ENCODE measurements around the gene SELENOO. TPM values are rescaled to one million over a fixed set of nuclear protein-coding genes. Genes with fewer than 3 reads are reported as not detected.

SELENOO gene
- total RNA-seq, 2 experiments from 2014 or later: 34.0 to 44.2 TPM

GRCh38 chr22:50185375-50186087 lies 15.3 kb upstream of the SELENOO start, which contains the start of gene TRABD:
Gene TRABD (plus strand): TSS chr22:50185913. CDS start chr22:50193061, 7,148 bp downstream.
- Histone ChIP-seq H3K9me3 (ENCODE audit: low read length) (no peaks in the 10 kb centered on the region), H3K9me2 (ENCODE audit: insufficient read depth, low read length) (no peaks in the 10 kb centered on the region), H3K4me1 (ENCODE audit: insufficient read depth, low read length, poor library complexity, severe bottlenecking) (peaks cover 38% of the 10 kb centered on the region), H3K27ac (ENCODE audit: low read depth, low read length, poor library complexity, severe bottlenecking) (peak within 1 kb of the TSS; percentile 99), H3K4me2 (ENCODE audit: low read length) (peak within 1 kb of the TSS; percentile 92), H3K79me2 (ENCODE audit: insufficient read depth, low read depth, low read length) (peaks cover 29% of the 10 kb centered on the region), H4K20me1 (ENCODE audit: insufficient read depth, low read length) (no peaks in the 10 kb centered on the region), H2AFZ (ENCODE audit: low read length) (peak within 1 kb of the TSS; percentile 26; the same call in 1 of the 2 replicates), H3K4me3 (ENCODE audit: low read depth, low read length, poor library complexity, severe bottlenecking) (peak within 1 kb of the TSS; percentile 81), H3K36me3 (ENCODE audit: insufficient read depth, low read length) (peaks cover 17% of the 10 kb centered on the region)
- peak; percentile 95 for DNase-seq (ENCODE audit: low spot score)
- CTCF ChIA-PET (ENCODE audit: unreplicated experiment): no interaction called here
- no peak for TF ChIP-seq EZH2phosphoT487 (IDR thresholded peaks at IDR 0.05; ENCODE audit: borderline replicate concordance, low read depth, low read length)
- TF ChIP-seq, protein P1, sequence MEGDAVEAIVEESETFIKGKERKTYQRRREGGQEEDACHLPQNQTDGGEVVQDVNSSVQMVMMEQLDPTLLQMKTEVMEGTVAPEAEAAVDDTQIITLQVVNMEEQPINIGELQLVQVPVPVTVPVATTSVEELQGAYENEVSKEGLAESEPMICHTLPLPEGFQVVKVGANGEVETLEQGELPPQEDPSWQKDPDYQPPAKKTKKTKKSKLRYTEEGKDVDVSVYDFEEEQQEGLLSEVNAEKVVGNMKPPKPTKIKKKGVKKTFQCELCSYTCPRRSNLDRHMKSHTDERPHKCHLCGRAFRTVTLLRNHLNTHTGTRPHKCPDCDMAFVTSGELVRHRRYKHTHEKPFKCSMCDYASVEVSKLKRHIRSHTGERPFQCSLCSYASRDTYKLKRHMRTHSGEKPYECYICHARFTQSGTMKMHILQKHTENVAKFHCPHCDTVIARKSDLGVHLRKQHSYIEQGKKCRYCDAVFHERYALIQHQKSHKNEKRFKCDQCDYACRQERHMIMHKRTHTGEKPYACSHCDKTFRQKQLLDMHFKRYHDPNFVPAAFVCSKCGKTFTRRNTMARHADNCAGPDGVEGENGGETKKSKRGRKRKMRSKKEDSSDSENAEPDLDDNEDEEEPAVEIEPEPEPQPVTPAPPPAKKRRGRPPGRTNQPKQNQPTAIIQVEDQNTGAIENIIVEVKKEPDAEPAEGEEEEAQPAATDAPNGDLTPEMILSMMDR (conservative IDR thresholded peaks at IDR 0.05; ENCODE audit: low read length): no peak
- intact Hi-C loops (cut with micrococcal nuclease; ENCODE audit: unreplicated experiment): no loop called here
- BruUV-seq (replicated peaks): no TSS peak
- POLR2A ChIA-PET: no interaction called here

DNA sequence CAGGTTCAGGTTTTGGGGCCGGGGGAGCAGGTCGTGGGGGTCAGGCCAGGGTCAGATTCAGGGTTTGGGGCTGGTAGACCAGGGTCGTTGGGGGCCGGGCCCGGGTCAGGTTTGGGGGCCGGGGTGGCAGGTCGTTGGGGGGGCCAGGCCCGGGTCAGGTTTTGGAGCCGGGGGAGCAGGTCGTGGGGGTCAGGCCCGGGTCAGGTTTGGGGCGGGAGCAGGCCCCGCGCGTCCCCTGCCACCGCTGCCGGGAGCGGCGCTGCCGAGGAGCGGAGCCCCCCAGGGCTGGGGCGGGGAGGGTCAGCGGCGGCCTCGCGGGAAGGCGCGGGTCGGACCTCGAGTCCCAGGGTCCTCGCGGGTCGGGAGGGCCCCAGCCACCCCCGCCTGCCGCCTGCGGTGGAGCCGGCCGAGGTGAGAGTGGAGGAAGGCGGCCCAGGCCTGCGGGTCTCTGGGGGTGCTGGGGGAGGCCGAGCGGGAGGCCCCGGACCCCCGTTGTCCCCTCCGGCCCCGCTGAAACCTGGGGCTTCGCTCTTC lies 14.6 kb upstream of the SELENOO start:
- intact Hi-C loops (cut with micrococcal nuclease; ENCODE audit: unreplicated experiment): no loop called here

More for the DNA sequence above, 14.6 kb upstream of the SELENOO start:
- ChIA-PET CTCF (ENCODE audit: unreplicated experiment) (no interaction called here), POLR2A (interaction anchor here (0.6 kb wide), 1 partner anchor 322 kb away, joined by 3 read pairs; the partner anchor contains the start of gene NCAPH2)
- TF ChIP-seq EZH2phosphoT487 (IDR thresholded peaks at IDR 0.05; ENCODE audit: borderline replicate concordance, low read depth, low read length): no peak
- TF ChIP-seq, protein P1 (conservative IDR thresholded peaks at IDR 0.05; ENCODE audit: low read length): no peak
- H3K4me1 ChIP-seq (ENCODE audit: insufficient read depth, low read length, poor library complexity, severe bottlenecking): peaks cover 44% of the 10 kb centered on the region
- no peaks in the 10 kb centered on the region for H3K9me3 ChIP-seq (ENCODE audit: low read length)
- H3K27ac ChIP-seq (ENCODE audit: low read depth, low read length, poor library complexity, severe bottlenecking): peak overlapping the region; percentile 99
- peak overlapping the region; percentile 92 for H3K4me2 ChIP-seq (ENCODE audit: low read length)
- H2AFZ ChIP-seq (ENCODE audit: low read length): no peak overlapping the region
- H3K9me2 ChIP-seq (ENCODE audit: insufficient read depth, low read length): no peaks in the 10 kb centered on the region
- no peaks in the 10 kb centered on the region for H4K20me1 ChIP-seq (ENCODE audit: insufficient read depth, low read length)
- H3K79me2 ChIP-seq (ENCODE audit: insufficient read depth, low read depth, low read length): peaks cover 29% of the 10 kb centered on the region
- peak; percentile 33 for DNase-seq (ENCODE audit: low spot score)
- H3K36me3 ChIP-seq (ENCODE audit: insufficient read depth, low read length): peaks cover 17% of the 10 kb centered on the region
- BruUV-seq (replicated peaks): no TSS peak
- peak overlapping the region; percentile 81 for H3K4me3 ChIP-seq (ENCODE audit: low read depth, low read length, poor library complexity, severe bottlenecking)

Measured in OCI-LY7 (cell line).